HG03439 (cell line): ENCODE data around the gene DOCK3.
"Not testable (repeated sequence)": the region's sequence is repeated elsewhere in the genome, so short reads cannot be mapped to it uniquely, and the experiment has no call there.

ENCODE experiments used
- ATAC-seq: cut with Tn5 transposase; IDR thresholded peaks from one replicate; pipeline ENCODE4 v1.9.1; 2021; ENCODE audit warnings: mild to moderate bottlenecking, moderate library complexity; ENCODE audit not compliant: unreplicated experiment

DOCK3 gene

GRCh38 chr3:51283421-51283820, 608.7 kb downstream of the DOCK3 start:
- ATAC-seq, result no peak

- ATAC-seq, result peak; percentile 86
These were observed 620.9 kb downstream of the DOCK3 start for GRCh38 chr3:51295625-51296024.

DNA sequence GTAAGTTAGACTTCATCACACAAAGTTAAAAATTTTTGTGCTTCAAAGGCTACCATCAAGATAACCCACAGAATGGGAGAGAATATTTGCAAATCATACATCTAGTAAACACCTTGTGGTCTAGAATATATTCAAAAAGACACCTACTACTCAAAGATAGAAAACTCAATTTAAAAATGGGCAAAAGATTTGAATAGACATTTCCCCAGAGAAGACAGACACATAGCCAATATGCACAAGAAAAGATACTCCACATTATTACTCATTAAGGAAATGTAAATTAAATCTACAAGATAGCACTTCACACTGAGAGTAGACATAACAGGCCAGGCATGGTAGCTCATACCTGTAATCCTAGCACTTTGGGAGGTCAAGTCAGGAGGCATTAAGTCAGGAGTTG, 622.6 kb downstream of the DOCK3 start:
- peak; percentile 46 for ATAC-seq

GRCh38 chr3:51304230-51304629, 629.5 kb downstream of the DOCK3 start:
- ATAC-seq, result no peak

GRCh38 chr3:51306093-51306492, 631.4 kb downstream of the DOCK3 start:
- no peak for ATAC-seq

- ATAC-seq, result no peak
These were observed 632.7 kb downstream of the DOCK3 start for GRCh38 chr3:51307458-51307857.

- ATAC-seq, result not testable (repeated sequence)
These were observed 633.3 kb downstream of the DOCK3 start for GRCh38 chr3:51307945-51308607.

GRCh38 chr3:51311055-51311454, 636.3 kb downstream of the DOCK3 start:
- no peak for ATAC-seq

DNA sequence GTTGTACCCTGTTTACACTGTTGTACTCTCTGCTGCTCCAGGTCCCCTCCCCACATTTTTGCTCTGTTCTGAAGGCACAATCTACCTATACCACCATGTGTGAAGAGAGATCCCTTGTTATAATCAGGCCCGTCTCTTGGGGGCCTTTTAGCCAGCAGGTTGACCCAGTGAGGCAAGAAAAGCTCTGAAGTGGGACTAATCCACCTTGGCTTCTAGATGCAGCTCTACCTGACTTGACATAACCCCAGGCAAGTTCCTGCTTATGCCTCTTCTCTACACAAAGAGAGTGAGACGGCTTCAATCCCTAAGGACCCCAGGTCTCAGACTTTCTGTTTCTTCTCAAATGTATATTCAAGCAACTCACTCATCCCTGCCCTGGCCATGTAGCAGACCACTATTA, 653.5 kb downstream of the DOCK3 start:
- no peak for ATAC-seq

GRCh38 chr3:51330046-51330445, 655.3 kb downstream of the DOCK3 start:
- ATAC-seq, result no peak

DNA sequence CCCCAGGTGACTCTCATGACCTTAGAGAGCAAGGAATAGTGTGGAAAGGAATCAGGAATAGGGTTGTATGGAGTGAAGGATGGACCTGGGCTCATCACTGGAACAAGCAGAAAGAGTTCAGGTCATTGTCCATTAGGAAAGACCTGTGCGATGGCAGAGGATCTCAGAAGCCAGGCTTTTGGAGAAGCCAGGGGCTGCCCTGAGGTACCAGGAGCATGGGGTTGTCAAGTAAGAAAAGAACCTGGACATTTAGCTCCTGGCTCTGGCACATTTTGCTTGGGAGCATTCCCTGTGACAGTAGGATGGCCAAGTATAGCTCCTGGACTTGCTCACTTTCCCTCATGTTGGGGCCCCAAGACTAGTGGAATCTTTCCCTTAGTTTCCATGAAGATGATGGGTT, 657.4 kb downstream of the DOCK3 start:
- ATAC-seq, result no peak

DNA sequence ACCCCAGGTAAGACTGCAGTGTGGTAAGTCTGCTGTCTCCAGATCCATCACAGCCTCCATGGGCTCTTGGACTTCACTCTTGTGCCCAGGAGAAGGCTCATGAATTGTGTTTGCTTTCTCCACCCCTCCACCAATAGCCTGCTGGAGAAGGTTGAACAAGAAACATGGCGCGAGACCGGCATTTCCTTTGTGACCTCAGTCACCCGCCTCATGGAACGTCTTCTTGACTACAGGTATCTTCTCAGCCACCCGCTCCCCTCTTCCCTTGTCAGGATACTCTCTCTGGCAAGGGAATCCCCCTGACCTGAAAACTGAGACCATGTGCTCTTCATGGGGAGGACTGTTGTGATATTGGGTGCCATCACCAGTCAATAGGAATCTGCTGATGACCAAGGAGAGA, 658.3 kb downstream of the DOCK3 start:
- no peak for ATAC-seq

DNA sequence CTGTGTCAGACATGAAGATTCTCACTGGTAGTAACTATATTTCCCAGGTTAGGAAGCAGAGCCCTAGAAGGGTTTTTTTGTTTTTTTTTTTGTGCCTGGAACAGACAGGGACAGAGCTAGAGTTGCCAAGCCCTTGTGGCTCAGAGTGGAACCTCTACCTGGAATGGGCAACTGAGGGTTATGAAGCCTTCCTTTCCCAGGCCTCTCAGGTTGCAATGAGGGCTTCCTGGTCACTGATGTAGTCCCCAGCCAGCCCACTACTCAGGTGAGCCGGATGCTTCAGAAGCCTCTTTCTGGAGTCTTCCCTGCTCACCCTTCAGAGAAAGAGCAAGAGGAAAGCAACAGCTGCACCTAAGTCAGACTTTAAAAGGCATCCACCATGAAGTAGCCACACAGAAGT, 661.5 kb downstream of the DOCK3 start:
- ATAC-seq, result no peak

DNA sequence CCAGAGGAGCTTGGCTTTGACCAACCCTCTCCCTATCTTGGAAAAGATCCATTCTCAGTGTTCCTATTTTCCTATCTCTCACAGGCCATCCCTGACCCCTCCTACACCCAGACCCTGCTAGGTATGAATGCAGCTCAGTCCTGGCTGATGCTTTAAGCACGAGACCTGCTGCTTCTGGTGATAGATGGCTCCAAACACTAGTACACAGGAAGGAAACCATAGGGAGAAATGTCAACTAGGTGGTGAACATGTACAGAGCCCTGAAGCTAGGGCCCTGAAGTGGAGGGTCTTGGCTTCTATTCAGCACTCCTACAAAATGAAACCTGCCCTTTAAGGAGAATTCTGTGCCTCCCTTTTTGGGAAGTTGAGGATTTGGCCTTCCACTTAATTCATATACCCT, 662.9 kb downstream of the DOCK3 start:
- no peak for ATAC-seq

GRCh38 chr3:51338632-51339031, 663.9 kb downstream of the DOCK3 start:
- ATAC-seq, result no peak

- no peak for ATAC-seq
These were observed 665.5 kb downstream of the DOCK3 start for GRCh38 chr3:51340013-51340829.

DNA sequence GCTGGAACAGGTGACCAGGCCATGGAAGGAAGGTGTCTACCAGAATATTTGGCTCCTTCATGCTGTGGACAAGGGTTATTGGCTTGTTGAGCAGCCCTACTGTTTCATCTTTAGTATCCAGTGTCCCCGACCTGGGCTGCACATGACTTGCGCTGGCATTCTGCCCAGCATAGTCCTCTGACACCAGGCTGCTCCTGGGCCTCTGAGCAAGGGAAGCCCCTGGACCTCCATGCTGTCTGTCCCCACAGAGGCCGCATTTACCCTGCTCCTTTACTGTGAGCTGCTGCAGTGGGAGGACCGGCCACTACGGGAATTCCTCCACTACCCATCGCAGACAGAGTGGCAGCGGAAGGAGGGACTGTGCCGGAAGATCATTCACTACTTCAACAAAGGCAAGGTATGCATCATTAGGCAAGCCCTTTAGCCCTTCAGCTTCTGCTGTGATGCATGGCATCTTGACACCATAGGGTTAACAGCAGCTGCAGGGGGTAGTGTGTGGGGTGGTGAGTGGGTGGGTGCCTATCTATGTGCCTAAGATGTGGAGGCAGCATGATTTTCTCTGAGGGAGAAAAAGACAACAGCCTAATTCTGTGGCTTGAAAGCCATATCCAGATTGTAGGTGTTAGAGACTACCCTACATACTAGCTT, 666.4 kb downstream of the DOCK3 start:
- no peak for ATAC-seq

DNA sequence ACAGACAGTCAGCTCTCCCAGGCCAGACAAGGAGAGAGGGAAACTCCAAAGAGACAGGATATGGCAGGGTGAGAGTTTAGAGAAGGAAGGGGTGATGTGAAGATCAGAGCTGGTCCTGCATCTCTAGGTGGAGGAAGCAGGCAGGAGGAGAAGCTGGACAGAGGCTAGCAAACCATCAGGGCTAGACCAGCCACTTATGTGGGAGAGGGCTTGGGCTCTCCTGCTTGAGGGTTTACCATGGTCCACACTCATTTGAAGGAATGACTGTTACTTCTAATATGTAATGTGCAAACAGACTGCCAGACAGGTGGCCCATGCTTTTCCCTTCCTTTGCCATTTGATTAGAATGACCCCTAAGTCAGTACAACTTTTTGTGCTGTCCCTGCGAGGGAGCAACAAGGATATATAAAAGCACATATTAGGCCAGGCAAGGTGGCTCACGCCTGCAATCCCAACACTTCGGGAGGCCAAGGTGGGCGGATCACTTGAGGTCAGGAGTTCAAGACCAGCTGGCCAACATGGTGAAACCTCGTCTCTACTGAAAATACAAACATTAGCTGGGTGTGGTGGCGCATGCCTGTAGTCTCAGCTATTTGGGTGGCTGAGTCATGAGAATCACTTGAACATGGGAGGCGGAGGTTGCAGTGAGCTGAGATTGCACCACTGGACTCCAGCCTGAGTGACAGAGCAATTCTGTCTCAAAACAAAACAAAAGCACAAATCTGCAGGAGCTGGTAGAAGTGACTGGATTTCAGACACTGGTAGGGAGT, 669.4 kb downstream of the DOCK3 start:
- ATAC-seq, result no peak

GRCh38 chr3:51350751-51351150, 676.0 kb downstream of the DOCK3 start:
- ATAC-seq, result no peak

GRCh38 chr3:51353131-51353530, 678.4 kb downstream of the DOCK3 start:
- ATAC-seq, result no peak

- ATAC-seq, result no peak
These were observed 679.0 kb downstream of the DOCK3 start for GRCh38 chr3:51353691-51354090.
